HFFc6 (cell line): ENCODE data around the gene TRIM26. TPM values are rescaled to one million over a fixed set of nuclear protein-coding genes. Genes with fewer than 3 reads are reported as not detected.

Experiments
- total RNA-seq, 6 experiments: library from RNA; stranded (reverse); fragmentation: NEBNext Ultra II Directional; extraction: Animal tissue kit (Norgen Biotek cat#: 25700); gene quantifications; 2 replicates in 1 of 6; 3 replicates in 5 of 6; pipeline ENCODE4 v1.2.3, GENCODE V29; 2021

Gene TRIM26
- total RNA-seq, 6 experiments from 2014 or later: 29.4 to 34.4 (median 32.2) TPM

Other genes with a start within 250 kb of the TRIM26 start
- gene POLR1H, start 152.1 kb downstream of the TRIM26 start, total RNA-seq: 10 to 100 TPM; 18.6 to 28.3 (median 23.9) TPM
- gene PPP1R11, start 146.2 kb downstream of the TRIM26 start, total RNA-seq: 10 to 100 TPM; 47.1 to 61.7 (median 53.2) TPM
- gene RNF39, start 137.6 kb downstream of the TRIM26 start, total RNA-seq: not detected
- not detected for gene TRIM31, start 100.3 kb downstream of the TRIM26 start, total RNA-seq
- not detected for gene TRIM40, start 77.3 kb downstream of the TRIM26 start, total RNA-seq
- gene TRIM10, start 52.2 kb downstream of the TRIM26 start, total RNA-seq: not detected
- gene TRIM15, start 49.9 kb downstream of the TRIM26 start, total RNA-seq: not detected
- gene TRIM39, start 113.5 kb upstream of the TRIM26 start, total RNA-seq: 10 to 100 TPM in 4 of 6 experiments, 1 to 10 TPM in 2; 8.7 to 12.2 (median 10.8) TPM
- 10 to 100 TPM; 32.3 to 45.9 (median 40.0) TPM for gene RPP21, start 131.8 kb upstream of the TRIM26 start, total RNA-seq